Measurements from ENCODE around the gene COX7A2. TPM values are rescaled to one million over a fixed set of nuclear protein-coding genes. Genes with fewer than 3 reads are reported as not detected.
A peak's percentile ranks its signal among the peaks of the same experiment; 100 is the strongest.

Gene COX7A2
- total and polyA plus RNA-seq, 5 experiments from 2014 or later, result 198 to 1,025 (median 788) TPM

DNA sequence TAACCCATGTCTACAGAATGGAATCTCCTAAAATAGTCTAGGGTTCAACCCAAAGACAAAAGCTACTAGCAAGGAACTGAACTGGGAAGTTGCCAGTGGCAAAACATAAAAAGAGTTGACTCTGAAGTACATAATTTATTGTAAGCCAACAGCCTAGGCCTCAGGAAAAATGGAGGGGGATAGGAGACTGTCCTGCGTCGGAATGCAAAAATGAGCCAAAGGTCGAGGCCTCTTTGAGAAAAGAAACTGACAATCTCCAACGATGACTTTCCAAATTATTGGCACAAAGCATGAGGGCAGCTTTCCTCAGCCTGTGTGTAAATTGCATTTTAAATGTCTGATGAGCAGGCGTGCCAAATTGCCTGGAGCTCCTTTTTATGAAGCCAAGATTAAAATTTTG, 39.9 kb downstream of the COX7A2 start:
- peaks cover 51 to 81% (median 78%) of the 10 kb centered on the region in 5 donors for H3K27me3 Mint-ChIP-seq
- H3K9me3 Mint-ChIP-seq, result no peaks in the 10 kb centered on the region
- H3K4me1 Mint-ChIP-seq, result peaks cover 35 to 57% (median 55%) of the 10 kb centered on the region in 4 donors
- POLR2A ChIA-PET, result interaction anchor here (0.6 kb wide), 1 partner anchor 1527 kb away, joined by 4 read pairs; no protein-coding TSS in a partner anchor
- ATAC-seq (no peak), DNase-seq (no peak)
- H3K36me3 Mint-ChIP-seq, result no peaks in the 10 kb centered on the region
- peak overlapping the region in 7 of 10 donors; percentile 2 to 80 (median 64) for H3K4me3 Mint-ChIP-seq
- no peak overlapping the region for H3K27ac Mint-ChIP-seq

DNA sequence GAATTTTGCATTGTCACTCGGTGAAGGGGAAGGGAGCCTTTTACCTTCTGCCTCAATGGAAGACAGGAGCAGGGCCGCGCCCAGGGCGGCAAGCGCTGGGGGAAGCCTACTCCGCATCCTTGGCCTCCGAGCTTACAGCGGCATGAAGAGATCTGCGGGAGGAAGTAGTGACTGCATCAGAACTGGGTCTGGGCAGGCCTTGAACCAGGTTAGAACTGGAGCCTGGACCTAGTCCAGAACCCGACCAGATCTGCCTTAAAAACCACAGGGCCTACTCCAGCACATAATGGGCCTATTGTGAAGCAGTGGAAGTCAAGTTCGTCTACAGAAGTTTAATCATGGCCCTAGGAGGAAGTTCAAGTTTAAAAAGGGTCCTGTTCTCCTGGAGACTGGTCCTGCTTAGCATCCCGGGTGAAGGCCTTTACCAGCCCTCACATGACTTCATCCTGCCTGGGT, 40.9 kb downstream of the COX7A2 start:
- Mint-ChIP-seq H3K4me3 (peak overlapping the region in 6 of 10 donors; percentile 49 to 69 (median 54)), H3K36me3 (no peaks in the 10 kb centered on the region), H3K27me3 (peaks cover 51 to 79% (median 73%) of the 10 kb centered on the region in 5 donors), H3K4me1 (peaks cover 27 to 47% (median 45%) of the 10 kb centered on the region in 4 donors), H3K9me3 (no peaks in the 10 kb centered on the region), H3K27ac (no peak overlapping the region)
- ATAC-seq, result no peak
- POLR2A ChIA-PET, result interaction anchor here (0.6 kb wide), 1 partner anchor 8 kb away, joined by 3 read pairs; no protein-coding TSS in a partner anchor
- DNase-seq, result no peak

DNA sequence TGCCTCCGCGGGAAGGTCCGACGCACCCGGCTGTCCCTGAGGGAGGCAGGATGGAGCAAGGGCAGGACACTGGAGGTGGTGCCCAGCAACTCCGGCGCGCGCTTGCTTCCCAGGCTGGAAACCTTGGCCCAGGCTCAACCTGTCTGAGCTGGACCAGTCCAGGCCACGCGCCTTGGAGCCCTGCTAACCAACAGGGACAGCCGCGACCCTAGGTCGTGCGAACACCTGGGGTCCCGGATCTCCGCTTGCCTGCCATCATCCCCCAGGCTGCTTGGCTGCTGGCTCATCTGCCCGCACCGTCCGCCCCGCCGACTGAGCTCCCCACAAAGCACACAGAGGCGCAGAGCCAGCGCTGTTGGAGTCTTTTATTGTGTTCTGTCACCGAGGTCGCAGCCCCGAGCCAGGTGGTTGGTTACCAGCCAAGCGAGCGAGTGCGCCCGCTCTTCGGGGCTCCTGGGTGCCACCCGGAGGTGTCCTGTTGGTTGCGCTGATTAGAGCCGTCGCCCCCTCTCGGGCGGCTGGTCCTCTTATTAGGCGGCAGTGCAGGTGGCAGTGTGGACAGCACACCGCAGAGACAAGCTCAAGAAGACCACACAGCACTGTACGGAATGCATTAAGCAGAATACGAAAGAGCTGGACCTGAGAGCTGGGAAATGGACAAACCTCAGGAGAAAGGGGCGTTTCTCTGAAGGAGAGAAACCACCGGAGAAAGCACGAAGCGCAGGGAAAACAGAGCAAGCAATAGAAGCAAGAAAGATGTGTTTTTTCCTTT, 41.5 kb downstream of the COX7A2 start:
- Mint-ChIP-seq H3K9me3 (no peaks in the 10 kb centered on the region), H3K27ac (no peak overlapping the region), H3K36me3 (no peaks in the 10 kb centered on the region), H3K4me3 (peak overlapping the region in 8 of 10 donors; percentile 26 to 69 (median 57)), H3K4me1 (peaks cover 21 to 41% (median 39%) of the 10 kb centered on the region in 4 donors), H3K27me3 (peaks cover 45 to 73% (median 70%) of the 10 kb centered on the region in 5 donors)
- peak in 1 of 2 donors; percentile 34 for ATAC-seq
- DNase-seq, result no peak
- POLR2A ChIA-PET, result interaction anchor here (0.6 kb wide), 1 partner anchor 8 kb away, joined by 3 read pairs; no protein-coding TSS in a partner anchor

DNA sequence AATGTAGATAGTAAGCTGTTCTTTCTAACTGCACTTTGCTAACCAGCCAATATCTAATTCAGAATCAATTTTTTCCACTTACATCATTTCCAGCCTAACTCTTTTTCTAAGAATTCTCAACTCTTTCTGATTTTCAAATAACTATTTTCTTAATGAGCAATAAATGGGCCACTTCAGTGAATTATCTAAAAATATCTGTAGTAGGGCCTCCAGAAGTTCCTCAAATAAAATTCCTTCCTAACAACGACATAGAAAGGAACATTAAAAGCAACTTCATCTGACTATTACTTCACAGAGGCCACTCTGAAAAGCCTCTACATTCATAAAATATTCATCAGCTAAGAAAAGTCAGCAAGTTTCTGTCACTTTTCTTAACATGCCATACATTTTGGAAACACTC, 42.6 kb downstream of the COX7A2 start:
- POLR2A ChIA-PET, result no interaction called here
- DNase-seq, result no peak
- H3K27ac Mint-ChIP-seq, result no peak overlapping the region
- peaks cover 38 to 72% (median 59%) of the 10 kb centered on the region in 5 donors for H3K27me3 Mint-ChIP-seq
- no peaks in the 10 kb centered on the region for H3K36me3 Mint-ChIP-seq
- no peak overlapping the region for H3K4me3 Mint-ChIP-seq
- ATAC-seq, result no peak
- no peaks in the 10 kb centered on the region for H3K9me3 Mint-ChIP-seq
- H3K4me1 Mint-ChIP-seq, result peaks cover 16 to 31% (median 30%) of the 10 kb centered on the region in 4 donors

DNA sequence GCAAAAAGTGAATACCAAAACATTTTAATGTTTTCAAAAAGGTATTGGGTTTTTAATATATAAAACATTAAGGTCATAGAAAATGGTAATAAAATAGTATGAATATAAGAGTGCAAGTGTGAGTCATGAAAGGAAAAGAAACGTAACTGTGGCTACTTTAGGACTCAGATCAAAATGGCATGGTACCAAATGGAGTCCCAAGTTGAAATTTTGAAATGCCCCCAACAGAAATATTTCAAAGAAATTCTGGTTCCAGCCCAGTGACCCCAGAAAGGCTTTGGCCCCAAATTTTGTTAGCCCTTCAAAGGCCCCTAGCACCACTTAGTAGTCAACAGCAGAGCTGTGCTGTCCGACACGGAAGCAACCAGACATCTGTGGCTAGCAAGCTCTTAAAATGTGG, 43.7 kb downstream of the COX7A2 start:
- Mint-ChIP-seq H3K9me3 (no peaks in the 10 kb centered on the region), H3K27me3 (peaks cover 31 to 62% (median 48%) of the 10 kb centered on the region in 5 donors), H3K27ac (no peak overlapping the region), H3K4me1 (peaks cover 9 to 21% (median 18%) of the 10 kb centered on the region in 4 donors), H3K36me3 (no peaks in the 10 kb centered on the region), H3K4me3 (no peak overlapping the region)
- POLR2A ChIA-PET, result no interaction called here
- ATAC-seq, result no peak
- DNase-seq, result no peak

DNA sequence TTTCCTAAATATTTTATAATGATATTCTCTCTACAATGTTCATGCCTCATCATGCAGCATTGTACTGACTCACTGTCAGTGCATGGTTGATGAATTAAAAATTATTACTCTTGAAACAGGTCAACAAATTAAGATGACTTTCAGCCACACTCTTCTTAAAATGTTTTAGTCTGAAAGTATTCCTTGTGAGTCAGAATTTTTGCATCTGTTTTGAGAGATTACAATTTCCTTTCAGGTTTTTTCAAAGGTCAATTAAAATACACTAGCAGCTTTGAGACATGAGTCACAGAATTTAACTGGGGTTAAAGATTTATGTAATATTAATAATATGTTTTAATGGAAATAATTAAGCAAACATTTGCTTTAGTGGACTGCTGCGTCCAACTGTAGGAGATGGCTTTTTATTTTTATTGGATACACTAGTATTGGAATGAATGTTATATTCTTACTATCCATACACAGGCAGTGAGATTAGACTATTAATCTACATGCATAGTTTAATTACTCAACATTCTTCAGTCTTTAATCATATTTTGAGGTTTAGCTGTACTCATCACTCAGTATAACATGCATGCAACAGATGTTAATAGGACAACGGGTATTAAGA, 47.4 kb downstream of the COX7A2 start:
- Mint-ChIP-seq H3K4me1 (no peaks in the 10 kb centered on the region), H3K27me3 (peaks cover 7 to 30% (median 14%) of the 10 kb centered on the region in 5 donors), H3K9me3 (no peaks in the 10 kb centered on the region), H3K27ac (no peak overlapping the region), H3K4me3 (no peak overlapping the region), H3K36me3 (no peaks in the 10 kb centered on the region)
- DNase-seq (no peak), ATAC-seq (no peak)
- POLR2A ChIA-PET, result no interaction called here

DNA sequence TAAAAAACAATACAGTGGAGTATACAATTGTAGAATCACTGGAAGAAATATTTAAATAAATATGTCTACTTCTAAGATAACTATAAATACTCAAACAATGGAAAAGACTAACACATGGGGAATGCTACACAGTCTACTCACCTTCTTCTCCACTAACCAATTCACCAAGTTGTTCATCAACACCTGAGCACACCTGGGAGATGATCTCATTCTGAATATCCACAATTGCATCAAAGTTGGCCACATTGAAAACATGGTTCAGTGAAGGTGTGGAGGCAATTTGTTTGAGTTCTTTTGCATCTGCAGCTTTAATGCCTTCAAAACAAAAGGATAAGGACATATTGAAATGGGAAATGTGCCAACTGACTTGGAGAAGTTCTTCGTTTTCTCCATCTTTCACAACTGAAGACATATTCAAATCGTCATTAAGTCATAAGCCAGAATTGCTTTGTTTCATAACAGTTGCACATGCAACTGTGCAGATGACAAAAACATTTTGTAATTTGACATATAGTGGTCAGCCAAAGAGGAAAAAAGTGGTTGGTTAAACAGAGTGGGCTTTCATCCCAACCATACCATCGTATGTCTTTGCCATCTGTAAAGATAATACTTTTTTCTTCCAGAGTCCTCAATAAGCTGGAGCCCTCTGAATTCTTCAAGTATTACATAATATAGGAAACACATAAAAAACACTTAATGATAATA, 55.2 kb downstream of the COX7A2 start:
- no peak for DNase-seq
- POLR2A ChIA-PET, result no interaction called here
- no peak overlapping the region for H3K27ac Mint-ChIP-seq
- peaks cover 9 to 54% (median 21%) of the 10 kb centered on the region in 5 donors for H3K27me3 Mint-ChIP-seq
- H3K4me3 Mint-ChIP-seq, result no peak overlapping the region
- peaks cover 0 to 1% (median 0%) of the 10 kb centered on the region in 3 donors for H3K36me3 Mint-ChIP-seq
- no peaks in the 10 kb centered on the region for H3K4me1 Mint-ChIP-seq
- peaks cover 0 to 10% (median 3%) of the 10 kb centered on the region in 9 donors for H3K9me3 Mint-ChIP-seq
- no peak for ATAC-seq

Other genes starting within 250 kb of the COX7A2 start
- not detected for gene COL12A1, start 37.7 kb downstream of the COX7A2 start, total RNA-seq
- not detected for gene COL12A1, start 37.7 kb downstream of the COX7A2 start, polyA plus RNA-seq
- 10 to 100 TPM; 67.2 to 68.3 TPM for gene TMEM30A, start 41.0 kb upstream of the COX7A2 start, total RNA-seq
- gene TMEM30A, start 41.0 kb upstream of the COX7A2 start, polyA plus RNA-seq, result 10 to 100 TPM; 36.8 to 50.9 (median 37.8) TPM
- not detected for gene FILIP1, start 250.0 kb upstream of the COX7A2 start, total RNA-seq
- gene FILIP1, start 250.0 kb upstream of the COX7A2 start, polyA plus RNA-seq, result under 1 TPM; 0.02 to 0.11 (median 0.02) TPM